Activated CD8-positive, alpha-beta memory T cell treated with anti-CD3 and anti-CD28 coated beads, Interleukin-2, amount 50 U/mL, for 48 hours (primary cell): ENCODE results near the gene CILP.

Source experiments
- DNase-seq: peaks from one replicate; pipeline ENCODE4 v3.0.0-alpha.2; 2020

Gene CILP

DNA sequence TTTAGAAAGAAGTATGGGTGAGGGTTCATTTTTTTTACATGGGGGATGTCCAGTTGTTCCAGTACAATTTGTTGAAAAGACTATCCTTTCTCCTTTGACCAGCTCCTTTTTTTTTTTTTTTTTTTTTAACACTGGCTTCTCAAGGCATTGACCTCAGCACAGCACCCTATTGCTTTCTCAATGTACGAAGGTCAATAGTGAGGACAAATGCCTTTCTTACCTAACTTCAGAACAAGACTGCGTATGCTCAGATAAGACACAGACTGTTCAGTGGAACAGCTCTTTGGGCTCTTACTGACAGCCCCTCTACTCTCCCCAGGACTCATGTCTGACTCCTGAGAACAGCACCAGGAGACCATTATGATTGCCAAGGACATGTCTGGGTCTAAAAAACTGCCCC is 10.4 kb upstream of the CILP start:
- DNase-seq, result no peak

DNA sequence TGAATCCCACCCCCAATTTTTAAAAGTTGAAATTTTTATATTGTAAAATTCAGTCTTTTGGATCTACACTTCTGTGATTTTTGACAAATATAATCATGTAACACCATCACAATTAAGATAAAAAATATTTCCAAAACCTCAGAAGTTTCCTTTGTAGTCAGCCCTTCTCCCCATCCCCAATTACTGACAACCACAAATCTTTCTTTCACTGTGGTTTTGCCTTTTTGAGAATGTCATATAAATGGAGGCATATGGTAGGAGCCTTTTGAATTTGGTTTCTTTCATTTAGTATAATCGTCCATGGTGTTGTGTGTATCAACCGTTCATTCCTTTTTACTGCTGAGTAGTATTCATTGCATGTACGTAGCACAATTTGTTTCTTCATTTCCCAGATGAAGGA is 7.9 kb upstream of the CILP start:
- DNase-seq, result no peak

DNA sequence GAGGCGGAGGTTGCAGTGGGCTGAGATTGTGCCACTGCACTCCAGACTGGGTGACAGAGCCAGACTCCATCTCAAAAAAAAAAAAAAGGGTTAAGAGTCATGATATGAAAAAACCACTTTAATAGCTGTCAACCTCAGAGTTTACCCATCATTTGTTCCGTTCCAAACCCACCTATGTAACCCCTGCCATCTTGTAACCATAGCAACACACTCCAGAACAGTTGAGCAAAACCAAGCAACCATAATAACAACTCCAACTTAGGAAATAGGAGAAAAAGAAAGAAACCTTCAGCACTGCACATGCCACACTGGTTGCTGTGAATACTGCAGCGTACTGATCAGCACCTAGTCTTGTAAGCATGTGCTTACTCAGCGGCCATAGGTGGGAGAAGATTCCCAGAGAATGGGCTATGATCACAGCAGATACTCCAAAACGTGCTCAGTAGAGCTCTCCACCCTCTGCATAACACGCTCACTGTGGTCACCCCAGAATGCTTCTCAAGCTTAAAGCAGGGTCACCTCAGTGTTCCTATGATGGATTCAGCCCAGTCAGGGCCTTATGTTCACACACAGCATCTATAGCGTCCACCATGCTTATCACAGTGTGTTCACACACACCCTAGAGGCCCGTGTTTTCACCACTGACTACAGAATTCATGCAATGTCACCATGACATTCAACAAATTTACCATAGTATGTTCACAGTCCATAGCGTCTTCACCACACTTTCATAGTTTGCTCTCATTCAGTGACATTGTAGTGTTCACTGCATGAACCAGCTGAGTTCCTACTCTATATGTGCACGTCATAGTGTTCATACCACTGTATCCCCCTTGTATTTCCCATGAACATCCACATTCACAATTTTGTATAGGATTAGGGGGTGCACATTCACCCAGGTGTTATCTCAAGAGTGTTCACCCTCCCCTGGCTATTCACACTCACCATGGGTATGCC is 6.5 kb upstream of the CILP start:
- no peak for DNase-seq

DNA sequence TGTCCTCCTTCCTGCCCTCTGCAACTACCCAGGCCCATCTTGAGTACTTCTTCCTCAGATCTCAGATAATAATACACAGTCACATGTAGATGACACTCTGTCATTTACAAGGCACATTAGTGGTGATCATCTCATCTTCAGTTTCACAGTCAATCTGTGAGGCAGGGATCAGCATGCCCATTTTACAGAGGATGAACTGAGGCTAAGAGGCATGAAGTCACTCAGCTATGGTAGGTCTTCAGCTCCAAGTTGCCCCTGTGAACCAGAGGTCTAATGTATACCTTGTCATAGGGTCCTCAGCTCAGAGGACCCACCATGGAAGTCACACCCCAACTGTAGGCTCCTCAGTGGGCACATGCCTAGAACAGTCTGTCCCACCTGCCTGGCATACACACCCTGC is 4.2 kb upstream of the CILP start:
- no peak for DNase-seq

DNA sequence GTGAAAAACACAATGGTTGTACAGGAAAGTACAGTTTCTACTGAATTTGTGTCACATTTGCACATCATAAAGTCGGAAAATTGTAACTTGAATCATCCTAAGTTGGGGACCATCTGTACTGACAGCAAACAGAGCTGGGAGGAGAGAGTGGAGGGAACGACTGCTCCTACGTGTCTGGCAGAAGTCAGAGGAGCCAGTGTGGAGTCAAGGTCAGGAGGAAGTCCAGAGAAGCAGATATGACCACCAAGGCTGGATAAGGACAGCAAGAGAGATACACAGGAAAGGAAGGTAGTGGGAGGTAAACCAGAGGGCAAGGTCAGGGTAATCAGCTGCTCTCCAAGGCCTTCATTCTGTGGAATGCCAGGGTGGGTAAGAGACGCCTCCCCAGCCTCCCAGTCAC is 2.7 kb upstream of the CILP start:
- no peak for DNase-seq

DNA sequence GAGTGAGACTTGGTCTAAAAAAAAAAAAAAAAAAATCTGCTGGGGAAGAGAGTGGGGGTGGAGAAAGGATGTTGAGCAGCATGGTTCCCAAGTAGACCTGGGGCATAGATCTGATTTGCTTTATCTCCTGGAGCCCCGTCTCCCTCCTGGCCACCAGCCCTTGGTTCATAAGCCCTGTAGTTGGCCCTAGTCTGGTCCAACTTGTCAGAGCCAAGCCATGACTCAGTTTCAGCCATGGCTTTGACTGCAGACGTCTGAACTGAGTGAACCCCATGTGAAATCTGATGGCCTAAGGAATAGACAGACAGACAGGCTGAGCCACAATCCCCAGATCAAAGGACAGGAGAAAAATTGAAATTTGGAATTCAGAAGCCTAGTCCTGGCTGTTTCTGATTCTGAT is 2.0 kb upstream of the CILP start:
- DNase-seq, result no peak

DNA sequence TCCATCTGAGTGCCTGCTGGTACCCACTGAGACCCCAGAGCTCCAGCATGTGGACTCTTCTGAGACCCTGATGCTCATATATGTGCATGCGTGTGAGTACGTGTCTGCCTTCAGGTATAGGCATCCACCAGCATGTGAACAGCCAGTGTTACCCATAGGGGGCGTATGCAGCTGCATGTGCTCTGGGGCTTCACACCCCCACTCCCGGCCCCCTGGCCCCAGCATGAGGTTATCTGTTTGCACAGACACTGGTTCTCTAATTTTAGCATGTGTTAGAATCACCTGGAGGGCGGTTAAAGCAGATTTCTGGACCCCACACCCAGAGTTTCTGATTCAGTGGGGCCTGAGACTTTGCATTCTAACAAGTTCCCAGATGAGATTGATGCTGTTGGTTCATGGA is 824 bp upstream of the CILP start:
- DNase-seq, result peak; percentile 77

DNA sequence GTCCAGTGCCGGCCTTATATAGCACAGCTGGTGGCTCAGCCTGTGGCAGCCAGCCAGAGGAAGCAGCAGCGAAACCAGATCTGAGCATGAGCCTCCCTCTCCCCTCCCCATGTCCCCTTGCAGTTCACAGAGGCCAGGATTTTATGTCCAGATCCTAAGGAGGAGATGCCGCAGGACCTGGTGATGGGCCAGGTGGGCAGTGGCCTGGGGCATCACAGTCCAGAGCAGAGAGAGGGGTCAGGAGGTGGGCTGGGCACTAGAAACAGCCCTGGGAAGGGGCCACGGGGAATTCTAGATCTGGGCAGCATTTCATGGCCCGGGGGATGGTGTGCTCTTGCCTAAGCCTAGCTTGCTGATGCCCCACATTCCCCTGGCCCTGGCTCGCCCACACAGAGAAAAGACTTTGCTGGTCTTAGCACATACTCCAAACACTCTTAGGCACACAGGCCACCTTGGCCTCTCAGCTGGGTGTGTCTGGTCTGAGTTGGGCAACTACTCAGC is 259 bp upstream of the CILP start:
- DNase-seq, result no peak

DNA sequence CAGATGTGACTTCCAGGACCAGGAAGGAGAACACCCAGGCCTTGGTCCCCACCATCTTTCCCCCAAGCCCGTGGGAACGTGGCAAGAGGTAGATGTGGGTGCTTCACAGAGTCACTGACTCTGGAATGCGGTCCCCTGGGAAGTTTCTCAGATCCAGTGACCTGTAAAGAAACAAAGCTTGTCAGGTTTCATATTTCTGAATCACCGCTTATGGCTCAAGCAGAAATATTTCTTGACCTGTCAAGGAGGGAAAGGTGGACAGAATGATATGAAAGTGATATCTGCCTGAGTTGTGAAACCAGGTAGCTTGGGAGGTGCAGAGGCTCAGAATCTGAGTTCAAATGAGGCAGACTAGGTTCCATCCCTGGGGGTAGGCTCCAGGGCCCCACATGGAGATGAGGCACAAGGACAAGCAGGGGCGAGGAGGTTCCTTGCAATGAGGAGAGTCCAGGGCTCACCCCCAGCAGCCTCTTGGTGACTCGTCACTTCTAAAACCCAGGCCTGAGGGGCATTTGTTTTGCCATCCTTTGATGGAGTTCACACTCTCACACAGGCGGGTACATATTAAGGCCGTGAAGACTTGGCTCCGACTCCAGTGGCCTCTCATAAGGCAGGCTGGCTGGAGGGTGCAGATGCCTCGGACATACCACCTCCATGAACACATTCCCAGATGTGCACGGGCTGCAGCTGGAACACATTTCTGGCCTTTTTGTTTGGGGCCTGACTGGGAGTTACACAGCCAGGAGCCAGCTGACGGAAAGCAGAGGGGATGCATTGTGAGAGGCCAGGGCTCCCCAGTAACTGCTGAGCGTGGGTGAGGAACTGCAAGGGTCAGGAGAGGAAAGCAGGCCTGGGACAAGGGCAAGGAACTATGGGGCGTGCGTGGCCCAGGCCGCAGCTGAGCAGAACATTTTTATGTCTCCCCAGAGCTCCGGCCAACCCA is 1.3 kb downstream of the CILP start:
- no peak for DNase-seq

DNA sequence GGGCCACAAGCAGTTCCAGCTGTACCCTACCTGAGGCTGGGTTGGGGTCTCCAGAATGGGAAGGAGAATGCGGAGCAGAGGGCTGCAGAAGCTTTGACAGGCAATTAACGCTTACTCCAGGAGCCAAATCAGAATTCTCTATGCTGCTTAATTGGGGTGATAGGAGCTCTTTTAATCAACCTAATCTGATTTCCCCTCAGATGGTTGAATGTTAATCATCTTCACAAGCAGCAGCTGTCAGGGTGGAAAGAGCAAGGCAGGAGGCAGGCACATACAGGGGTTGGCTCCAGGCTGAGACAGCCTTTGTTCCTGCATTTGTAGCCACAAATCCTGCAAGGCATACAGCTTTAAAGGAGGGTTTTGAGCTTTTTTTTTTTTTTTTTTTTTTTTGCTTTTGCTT is 2.6 kb downstream of the CILP start:
- no peak for DNase-seq

DNA sequence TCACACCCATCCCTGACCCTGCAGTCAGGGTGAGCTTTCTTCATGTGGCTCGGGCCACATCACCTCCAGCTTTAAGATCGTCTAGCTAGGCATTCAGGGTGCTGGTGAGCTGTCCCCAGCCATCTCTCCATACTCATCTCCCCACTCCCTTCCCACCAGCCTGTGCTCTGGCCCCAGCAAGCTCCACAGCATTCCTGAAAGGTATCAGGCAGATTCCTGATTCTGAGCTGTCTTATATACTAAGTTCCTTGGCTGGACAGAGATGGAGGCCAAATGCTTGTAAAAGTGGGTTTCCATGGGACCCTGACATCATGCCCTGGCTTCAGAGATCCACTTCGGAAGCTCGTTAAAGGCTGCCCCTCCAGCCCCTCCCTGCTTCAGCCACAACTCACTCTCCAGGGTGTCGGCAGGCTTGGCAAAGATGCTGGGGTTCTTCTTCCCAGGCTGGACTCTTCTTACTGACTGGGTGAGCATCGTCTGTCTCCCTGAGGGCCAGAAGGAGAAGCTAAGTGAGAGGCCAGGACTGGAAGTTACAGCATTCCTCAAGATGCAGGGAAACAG is 3.9 kb downstream of the CILP start:
- no peak for DNase-seq

DNA sequence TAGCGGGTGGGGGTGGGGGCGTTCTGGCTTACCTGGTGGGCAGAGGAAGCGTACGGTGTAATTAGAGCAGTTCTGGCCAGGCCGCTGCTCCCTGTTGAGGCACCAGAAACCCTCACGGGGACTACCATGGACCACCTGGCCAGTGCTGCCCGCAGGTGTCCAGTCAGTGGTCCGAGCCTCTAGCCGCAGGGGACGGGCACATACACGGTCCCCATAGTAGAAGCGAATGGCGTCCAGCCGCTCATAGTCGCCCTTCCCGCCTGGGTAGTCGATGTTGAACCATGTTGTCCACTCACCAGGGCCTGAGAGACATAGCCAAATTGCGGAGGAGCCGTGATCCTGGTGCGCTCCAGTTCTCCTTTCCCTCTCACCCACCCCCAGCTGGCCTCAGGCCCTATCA is 4.5 kb downstream of the CILP start:
- DNase-seq, result no peak

DNA sequence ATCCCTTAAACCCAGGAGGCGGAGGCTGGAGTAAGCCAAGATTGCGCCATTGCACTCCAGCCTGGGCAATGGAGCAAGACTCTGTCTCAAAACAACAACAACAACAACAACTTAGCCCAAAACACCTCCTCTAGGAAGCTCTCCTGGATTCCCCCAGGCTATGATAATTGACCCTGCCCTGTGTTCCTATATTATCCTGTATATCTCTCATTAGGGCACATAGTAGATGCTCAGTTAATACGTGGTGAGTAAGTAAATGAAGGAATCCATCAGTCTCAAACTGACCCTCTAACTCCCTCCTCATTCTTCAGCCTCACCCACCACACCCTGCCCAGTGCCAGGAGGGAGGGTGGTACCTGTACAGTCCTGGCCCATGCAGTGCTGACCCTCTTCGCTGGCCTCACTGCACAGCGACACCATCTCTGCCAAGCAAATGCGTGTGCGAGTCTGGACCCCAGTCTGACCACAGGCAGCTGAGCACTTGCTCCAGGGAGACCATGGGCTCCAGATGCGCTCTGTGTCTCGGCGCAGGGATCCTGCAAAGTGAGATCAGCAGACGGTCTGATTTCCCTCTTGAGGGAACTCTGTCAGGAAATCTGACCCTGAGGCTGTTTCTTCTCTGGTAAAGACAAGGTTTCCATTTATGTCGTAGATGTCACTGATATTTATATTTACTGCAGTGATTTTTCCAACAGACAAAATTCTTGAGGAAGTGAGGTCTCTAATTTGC is 6.2 kb downstream of the CILP start:
- no peak for DNase-seq

DNA sequence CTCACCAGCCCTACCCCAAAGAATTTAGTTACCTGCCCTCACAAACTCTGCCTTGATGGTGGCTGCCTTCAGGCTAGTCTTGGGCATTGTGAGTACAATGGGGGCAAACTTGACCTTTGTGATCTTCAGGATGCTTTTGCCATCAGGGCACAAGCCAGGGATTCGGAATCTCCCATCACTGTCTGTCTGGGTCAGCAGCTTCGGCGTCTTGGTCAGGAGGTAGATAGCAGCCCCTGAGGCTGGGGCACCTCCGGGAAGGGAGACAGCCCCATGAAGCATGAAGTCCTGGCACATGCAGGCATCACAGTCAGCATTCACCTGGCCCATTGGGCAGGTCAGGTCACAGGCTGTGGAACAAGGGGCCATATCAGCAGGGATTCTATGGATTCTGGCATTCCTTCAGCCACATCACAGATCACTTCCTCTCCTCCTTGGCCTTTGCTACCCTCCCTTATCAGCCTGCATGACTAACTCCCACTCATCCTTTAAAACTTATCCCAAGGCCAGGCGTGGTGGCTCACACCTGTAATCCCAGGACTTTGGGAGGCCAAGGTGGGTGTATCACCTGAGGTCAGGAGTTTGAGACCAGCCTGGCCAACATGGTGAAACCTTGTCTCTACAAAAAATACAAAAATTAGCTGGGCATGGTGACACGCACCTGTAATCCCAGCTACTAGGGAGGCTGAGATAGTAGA is 6.9 kb downstream of the CILP start:
- no peak for DNase-seq

DNA sequence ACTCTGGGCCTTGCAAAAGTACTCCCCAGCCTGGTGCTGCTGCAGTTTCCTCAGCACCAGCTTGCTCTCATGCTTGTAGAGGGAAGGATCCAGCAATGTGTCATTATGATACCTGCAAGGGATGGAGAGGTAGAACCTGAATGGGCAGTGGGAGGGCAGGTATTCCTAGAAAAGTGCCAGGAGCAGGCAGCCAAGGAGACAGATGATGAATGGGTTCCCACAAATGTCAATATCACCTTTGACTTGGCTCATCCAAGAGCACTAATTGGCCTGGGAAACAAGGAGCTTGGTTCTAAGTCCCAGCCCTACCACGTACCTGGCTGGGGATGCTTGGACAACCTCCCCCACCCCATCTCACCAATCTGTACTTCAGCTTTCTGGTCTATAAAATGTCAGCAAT is 9.4 kb downstream of the CILP start:
- DNase-seq, result no peak

DNA sequence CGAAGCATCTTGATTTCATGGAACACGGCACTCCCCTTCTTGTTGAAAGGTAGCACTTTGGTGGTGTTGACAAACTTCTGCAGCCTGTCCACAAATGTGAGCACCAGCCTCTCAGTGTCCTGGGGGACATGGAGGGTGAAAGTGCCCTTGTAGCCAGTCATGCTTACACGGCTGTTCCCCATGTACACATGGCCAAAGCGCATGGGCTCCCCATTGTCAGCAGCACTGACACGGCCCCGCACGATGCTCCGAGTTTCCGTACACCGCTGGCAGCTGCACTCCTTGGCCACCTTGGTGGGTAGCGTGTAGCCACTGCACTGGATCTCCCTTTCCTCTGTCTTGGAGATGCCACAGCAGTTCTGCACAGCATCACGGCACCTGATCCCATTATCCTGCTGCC is 12.7 kb downstream of the CILP start:
- DNase-seq, result peak; percentile 36

DNA sequence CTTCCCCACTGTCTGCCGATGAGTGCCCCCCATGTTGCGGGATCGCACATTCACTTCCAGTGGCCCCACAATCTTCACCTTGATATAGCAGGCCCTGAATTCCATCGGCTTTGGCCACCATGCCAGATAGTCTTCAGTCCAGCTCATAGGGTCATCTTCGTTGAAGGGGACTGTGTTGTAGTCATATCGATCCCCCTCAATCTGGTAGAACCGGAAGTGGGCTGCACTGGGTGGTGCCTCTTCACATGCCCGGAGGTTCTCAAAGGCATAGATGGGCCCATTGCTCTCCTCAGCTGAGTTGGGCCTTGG is 14.0 kb downstream of the CILP start:
- DNase-seq, result no peak

DNA sequence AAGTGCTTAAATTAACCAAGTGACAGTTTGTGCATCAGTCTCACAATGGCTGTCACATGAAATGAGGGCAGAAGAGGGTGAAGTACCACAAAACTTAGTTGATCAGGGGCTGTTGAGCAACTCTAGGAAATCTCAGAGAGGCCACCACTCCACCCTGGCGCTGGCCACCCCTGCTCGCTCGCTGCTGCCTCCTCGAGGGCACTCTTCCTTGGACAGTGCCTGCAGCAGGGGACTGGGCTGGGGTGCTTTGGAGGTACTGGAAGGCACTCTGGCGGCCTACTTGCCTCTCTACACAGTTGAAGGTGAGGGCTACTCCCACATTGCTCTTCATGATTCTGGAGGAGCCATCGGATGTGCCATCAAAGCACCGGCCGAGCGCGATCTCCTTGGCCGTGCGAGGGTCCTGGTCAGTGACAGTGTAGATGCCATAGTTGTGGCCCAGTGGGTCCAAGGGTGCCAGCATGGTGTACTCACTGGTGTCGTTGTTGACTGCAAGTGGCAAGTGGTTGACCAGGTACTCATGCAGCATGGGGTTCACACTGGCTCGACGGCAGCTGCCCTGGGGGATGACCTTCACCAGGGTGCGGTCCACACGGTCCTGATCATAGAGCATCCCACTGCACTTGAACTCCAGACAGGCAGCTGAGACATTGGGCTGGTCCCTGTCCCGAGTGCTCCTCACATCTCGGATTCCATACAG is 14.5 kb downstream of the CILP start:
- peak; percentile 45 for DNase-seq

DNA sequence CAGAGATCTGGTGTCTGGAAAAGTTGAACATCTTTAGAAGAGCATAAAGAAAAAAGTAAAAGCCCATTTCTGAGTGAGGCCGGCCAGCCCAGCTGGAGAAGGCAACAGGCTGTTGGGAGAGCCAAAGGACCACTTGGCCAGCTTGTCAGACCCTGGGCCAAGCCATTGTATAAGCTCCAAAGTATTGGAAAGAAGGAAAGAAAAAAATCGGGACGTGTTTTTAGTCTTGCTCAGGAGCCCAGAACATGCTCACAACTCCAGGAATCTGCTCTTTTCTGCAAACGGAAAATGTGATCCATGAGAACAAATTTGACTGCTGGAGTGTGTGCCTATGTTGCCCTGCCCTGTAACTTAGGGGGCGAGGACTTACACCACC is 15.7 kb downstream of the CILP start:
- peak; percentile 28 for DNase-seq

DNA sequence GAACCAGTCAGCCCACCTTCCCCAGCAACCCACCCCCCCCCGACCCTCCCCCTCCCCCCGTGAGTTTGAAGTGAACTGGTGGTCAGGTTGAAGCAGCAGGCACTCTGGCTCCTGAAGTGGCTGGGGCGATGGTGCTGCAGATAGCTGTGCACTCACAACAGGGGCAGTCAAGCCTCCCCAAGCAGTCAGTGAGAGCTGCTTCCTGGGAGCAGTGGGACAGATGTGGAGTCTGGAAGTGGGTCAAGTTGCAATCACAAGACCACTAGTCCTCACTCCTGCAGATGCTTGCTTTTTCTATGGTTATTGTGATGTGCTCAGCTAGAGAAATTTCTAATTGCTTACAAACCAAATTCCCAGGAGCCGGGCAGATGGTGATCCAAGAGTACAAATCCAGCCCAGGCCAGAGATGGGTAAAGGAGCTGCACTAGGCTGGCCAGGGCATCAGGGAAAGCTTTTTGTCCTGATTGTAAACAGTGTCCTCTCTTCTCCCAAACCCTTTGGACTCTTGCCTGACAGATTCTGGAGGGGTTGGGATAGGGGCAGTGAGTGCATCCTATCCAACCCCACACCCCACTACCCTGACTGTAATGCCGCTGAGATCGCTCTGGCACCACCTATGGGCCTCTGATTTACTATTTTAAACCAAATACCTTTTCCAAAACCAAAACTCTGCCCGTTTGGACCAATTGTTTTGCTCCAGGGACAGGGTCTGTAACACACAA is 16.3 kb downstream of the CILP start:
- peak; percentile 34 for DNase-seq

DNA sequence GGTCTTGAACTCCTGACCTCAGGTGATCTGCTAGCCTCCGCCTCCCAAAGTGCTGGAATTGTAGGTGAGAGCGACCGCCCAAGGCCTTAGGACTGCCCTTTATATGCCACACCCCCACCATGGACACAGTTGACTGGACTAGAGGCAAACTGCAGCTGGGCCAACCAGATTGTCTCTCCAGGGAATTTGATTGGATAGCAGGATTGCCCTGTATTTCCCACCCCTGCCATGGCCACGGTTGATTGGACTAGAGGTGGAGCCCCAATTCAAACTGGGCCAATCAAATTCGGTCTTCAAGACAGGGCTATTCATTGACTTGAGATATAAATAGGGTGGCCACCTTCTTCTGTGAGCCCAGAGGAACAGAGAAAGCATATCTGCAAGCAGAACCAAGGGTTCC is 19.3 kb downstream of the CILP start:
- DNase-seq, result peak; percentile 43
